Smooth muscle cell (in vitro differentiated cells): ENCODE data around the gene NABP1. TPM values are rescaled to one million over a fixed set of nuclear protein-coding genes. Genes with fewer than 3 reads are reported as not detected.

Experiments
- DNase-seq: peaks from one replicate; lab custom pipeline; 2025; ENCODE audit not compliant: unreplicated experiment; lab: John Stamatoyannopoulos, UW
- H2AFZ ChIP-seq: fragments of 200-600 bp; sonication (generic); 2 replicates; pipeline ENCODE4 v1.6.0; 2016; ENCODE audit warnings: antibody characterized with exemption, low read depth, mild to moderate bottlenecking
- H3F3A ChIP-seq: fragments of 200-600 bp; sonication (generic); 2 replicates; pipeline ENCODE4 v1.6.0; 2017; ENCODE audit warnings: antibody characterized with exemption, low read depth
- H3K27ac ChIP-seq: fragments of 200-600 bp; sonication (generic); 2 replicates; pipeline ENCODE4 v1.5.1; 2016; ENCODE audit warnings: low read depth, mild to moderate bottlenecking
- H3K27me3 ChIP-seq: fragments of 200-600 bp; sonication (generic); 2 replicates; pipeline ENCODE4 v1.6.1; 2016; ENCODE audit warnings: low read depth, mild to moderate bottlenecking
- H3K36me3 ChIP-seq: fragments of 200-600 bp; sonication (generic); 2 replicates; pipeline ENCODE4 v1.5.1; 2016; ENCODE audit warnings: low read depth
- H3K4me1 ChIP-seq: fragments of 200-600 bp; sonication (generic); 2 replicates; pipeline ENCODE4 v1.5.1; 2016; ENCODE audit warnings: low read depth
- H3K4me2 ChIP-seq: fragments of 200-600 bp; sonication (generic); 2 replicates; pipeline ENCODE4 v1.6.0; 2016; ENCODE audit warnings: mild to moderate bottlenecking
- H3K4me3 ChIP-seq: fragments of 200-600 bp; sonication (generic); 2 replicates; pipeline ENCODE4 v1.5.1; 2016; ENCODE audit warnings: mild to moderate bottlenecking
- H3K79me2 ChIP-seq: fragments of 200-600 bp; sonication (generic); 2 replicates; pipeline ENCODE4 v1.6.0; 2016; ENCODE audit warnings: low read depth, mild to moderate bottlenecking
- H3K9ac ChIP-seq: fragments of 200-600 bp; sonication (generic); 2 replicates; pipeline ENCODE4 v1.6.0; 2016; ENCODE audit warnings: low read depth
- H3K9me3 ChIP-seq: fragments of 200-600 bp; sonication (generic); replicated peaks from 2 replicates; pipeline ENCODE4 v1.5.1; 2016; ENCODE audit warnings: low read depth
- H4K20me1 ChIP-seq: fragments of 200-600 bp; sonication (generic); 2 replicates; pipeline ENCODE4 v1.6.0; 2016; ENCODE audit warnings: low read depth
- CTCF ChIP-seq: fragments of 200-600 bp; sonication (generic); IDR thresholded peaks from 2 replicates; pipeline ENCODE4 v1.5.1; 2017; ENCODE audit warnings: borderline replicate concordance, mild to moderate bottlenecking, antibody characterized with exemption; ENCODE audit not compliant: insufficient read depth, poor library complexity, severe bottlenecking
- WGBS: methylation state at CpG from one replicate; pipeline ENCODE4 v1.1.7; 2016; ENCODE audit warnings: low lambda C conversion rate; 5-methylcytosine and 5-hydroxymethylcytosine counted together
- polyA plus RNA-seq: library from polyadenylated mRNA; unstranded; fragments of >200 nt; fragmentation: Nextera tagmentation; extraction: Ambion mirVana; gene quantifications from 2 replicates; pipeline ENCODE4 v1.2.1, GENCODE V29; 2016
- total RNA-seq: library from RNA; depleted of rRNA; stranded (reverse); fragments of >200 nt; gene quantifications from 2 replicates; pipeline ENCODE4 v1.2.3, GENCODE V29; 2014

Gene NABP1
- total and polyA plus RNA-seq, 2 experiments from 2014 or later: 7.8 to 44.9 TPM

- Histone ChIP-seq H4K20me1 (no peaks in the 10 kb centered on the region), H3K9ac (no peak overlapping the region), H3K27ac (no peak overlapping the region), H3K79me2 (no peaks in the 10 kb centered on the region), H3K36me3 (no peaks in the 10 kb centered on the region), H3K4me1 (no peaks in the 10 kb centered on the region), H3K9me3 (no peaks in the 10 kb centered on the region), H2AFZ (no peak overlapping the region), H3K27me3 (no peaks in the 10 kb centered on the region), H3K4me3 (no peak overlapping the region), H3K4me2 (no peak overlapping the region), H3F3A (no peaks in the 10 kb centered on the region)
- no peak for TF ChIP-seq CTCF
- no peak for DNase-seq
- WGBS: 91% methylated on average over 4 of the region's 4 CpGs
These were observed 27.1 kb downstream of the NABP1 start for GRCh38 chr2:191705084-191705483.

- Histone ChIP-seq H3K4me1 (no peaks in the 10 kb centered on the region), H3K9ac (no peak overlapping the region), H3K36me3 (no peaks in the 10 kb centered on the region), H3K4me3 (no peak overlapping the region), H3K79me2 (no peaks in the 10 kb centered on the region), H3K9me3 (no peaks in the 10 kb centered on the region), H4K20me1 (no peaks in the 10 kb centered on the region), H3K27ac (no peak overlapping the region), H3K27me3 (no peaks in the 10 kb centered on the region), H2AFZ (no peak overlapping the region), H3K4me2 (no peak overlapping the region), H3F3A (no peaks in the 10 kb centered on the region)
- 53% methylated on average over 1 of the region's 1 CpG for WGBS
- no peak for TF ChIP-seq CTCF
- no peak for DNase-seq
These were observed 27.8 kb downstream of the NABP1 start for GRCh38 chr2:191705701-191706100.

- H3K36me3 ChIP-seq: no peaks in the 10 kb centered on the region
- no peaks in the 10 kb centered on the region for H4K20me1 ChIP-seq
- H3K27ac ChIP-seq: no peak overlapping the region
- no peak overlapping the region for H2AFZ ChIP-seq
- no peaks in the 10 kb centered on the region for H3K9me3 ChIP-seq
- no peaks in the 10 kb centered on the region for H3K27me3 ChIP-seq
- DNase-seq: no peak
- H3K79me2 ChIP-seq: no peaks in the 10 kb centered on the region
- H3F3A ChIP-seq: no peaks in the 10 kb centered on the region
- no peak overlapping the region for H3K4me2 ChIP-seq
- no peaks in the 10 kb centered on the region for H3K4me1 ChIP-seq
- no peak for TF ChIP-seq CTCF
- no peak overlapping the region for H3K9ac ChIP-seq
- H3K4me3 ChIP-seq: no peak overlapping the region
- 84% methylated on average over 2 of the region's 2 CpGs for WGBS
These were observed 28.9 kb downstream of the NABP1 start for GRCh38 chr2:191706791-191707190.

- 96% methylated on average over 2 of the region's 2 CpGs for WGBS
- Histone ChIP-seq H3K4me3 (no peak overlapping the region), H3K27ac (no peak overlapping the region), H3K4me2 (no peak overlapping the region), H3K9ac (no peak overlapping the region), H3K9me3 (no peaks in the 10 kb centered on the region), H2AFZ (no peak overlapping the region), H3F3A (no peaks in the 10 kb centered on the region), H3K36me3 (no peaks in the 10 kb centered on the region), H3K27me3 (no peaks in the 10 kb centered on the region), H4K20me1 (no peaks in the 10 kb centered on the region), H3K4me1 (no peaks in the 10 kb centered on the region), H3K79me2 (no peaks in the 10 kb centered on the region)
- no peak for TF ChIP-seq CTCF
- no peak for DNase-seq
These were observed 29.6 kb downstream of the NABP1 start for GRCh38 chr2:191707542-191707941.
